MM.1S (cell line): ENCODE data around the gene TPD52L2.

Source experiments
- DNase-seq: peaks from one replicate; pipeline ENCODE4 v3.0.0-alpha.2; 2015
- H2AFZ ChIP-seq: fragments of 300-600 bp; sonication (generic); 2 replicates; pipeline ENCODE4 v1.6.0; 2016; ENCODE audit warnings: antibody characterized with exemption, low read length
- H3F3A ChIP-seq: fragments of 300-600 bp; sonication (generic); 2 replicates; pipeline ENCODE4 v1.6.1; 2016; ENCODE audit warnings: mild to moderate bottlenecking, antibody characterized with exemption, low read length, moderate library complexity, mixed read lengths; ENCODE audit not compliant: insufficient read depth
- H3K27ac ChIP-seq: fragments of 300-600 bp; sonication (generic); 2 replicates; pipeline ENCODE4 v1.5.1; 2016; ENCODE audit warnings: mild to moderate bottlenecking, low read length
- H3K27me3 ChIP-seq: fragments of 300-600 bp; sonication (generic); replicated peaks from 2 replicates; pipeline ENCODE4 v1.6.0; 2016; ENCODE audit warnings: low read length; ENCODE audit not compliant: insufficient read depth
- H3K36me3 ChIP-seq: fragments of 300-600 bp; sonication (generic); replicated peaks from 2 replicates; pipeline ENCODE4 v1.6.1; 2016; ENCODE audit warnings: mild to moderate bottlenecking, low read length, mixed read lengths; ENCODE audit not compliant: insufficient read depth
- H3K4me1 ChIP-seq: fragments of 300-600 bp; sonication (generic); 2 replicates; pipeline ENCODE4 v1.6.1; 2016; ENCODE audit warnings: low read length, mixed read lengths
- H3K4me2 ChIP-seq: fragments of 300-600 bp; sonication (generic); 2 replicates; pipeline ENCODE4 v1.6.0; 2016; ENCODE audit warnings: low read depth, low read length
- H3K4me3 ChIP-seq: fragments of 300-600 bp; sonication (generic); 2 replicates; pipeline ENCODE4 v1.5.1; 2016; ENCODE audit warnings: low read length, mixed read lengths
- H3K79me2 ChIP-seq: fragments of 300-600 bp; sonication (generic); 2 replicates; pipeline ENCODE4 v1.6.1; 2016; ENCODE audit warnings: mixed run types, low read length, mixed read lengths
- H3K9ac ChIP-seq: fragments of 300-600 bp; sonication (generic); 2 replicates; pipeline ENCODE4 v1.6.1; 2016; ENCODE audit warnings: low read length, mixed read lengths
- H3K9me2 ChIP-seq: fragments of 300-600 bp; sonication (generic); replicated peaks from 2 replicates; pipeline ENCODE4 v1.6.1; 2016; ENCODE audit warnings: mild to moderate bottlenecking, low read length, mixed read lengths; ENCODE audit not compliant: insufficient read depth
- H3K9me3 ChIP-seq: fragments of 300-600 bp; sonication (generic); replicated peaks from 2 replicates; pipeline ENCODE4 v1.6.1; 2016; ENCODE audit warnings: mild to moderate bottlenecking, low read length, mixed read lengths; ENCODE audit not compliant: insufficient read depth
- H4K20me1 ChIP-seq: fragments of 300-600 bp; sonication (generic); 2 replicates; pipeline ENCODE4 v1.6.1; 2016; ENCODE audit warnings: mild to moderate bottlenecking, low read length, moderate library complexity, mixed read lengths; ENCODE audit not compliant: insufficient read depth
- EZH2 ChIP-seq: fragments of 300-600 bp; sonication (generic); optimal IDR thresholded peaks from 2 replicates; pipeline ENCODE3; 2017; ENCODE audit warnings: low read depth, mild to moderate bottlenecking, antibody characterized with exemption, low read length, mixed read lengths
- EZH2phosphoT487 ChIP-seq: fragments of 300-600 bp; sonication (generic); IDR thresholded peaks from 2 replicates; pipeline ENCODE4 v1.6.1; 2018; ENCODE audit warnings: antibody characterized with exemption, low read length
- TF ChIP-seq, protein P1 (sequence below): fragments of 300-600 bp; sonication (generic); IDR thresholded peaks from 2 replicates; pipeline ENCODE4 v1.5.1; 2016; ENCODE audit warnings: antibody characterized with exemption, low read length, mixed read lengths

The TPD52L2 gene

DNA sequence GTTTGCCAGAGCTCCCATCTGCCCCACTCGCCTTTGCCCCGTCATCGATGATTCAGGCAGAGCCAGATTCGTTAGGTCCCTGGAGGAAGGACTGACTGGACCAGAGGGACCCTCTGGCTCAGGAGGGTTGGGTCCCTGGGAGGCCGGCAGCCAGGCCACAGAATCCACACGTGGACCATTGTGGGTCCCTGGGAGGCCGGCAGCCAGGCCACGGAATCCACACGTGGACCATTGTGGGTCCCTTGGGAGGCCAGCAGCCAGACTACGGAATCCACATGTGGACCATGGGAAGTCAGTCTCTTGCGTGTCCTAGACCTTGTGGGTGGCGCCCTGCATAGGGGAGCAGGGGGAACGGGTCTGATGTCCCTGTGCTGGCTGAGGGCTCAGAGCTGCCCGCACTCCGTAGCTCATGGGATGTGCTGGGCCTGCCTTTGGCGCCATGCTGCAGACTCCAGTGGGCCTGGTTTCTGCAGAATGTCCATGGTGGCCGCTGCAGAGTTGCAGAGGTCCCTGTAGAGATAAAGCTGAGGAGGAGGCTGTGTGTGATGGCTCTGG, 67.6 kb downstream of the TPD52L2 start:
- no peaks in the 10 kb centered on the region for H3K79me2 ChIP-seq
- no peaks in the 10 kb centered on the region for H3K9me3 ChIP-seq
- H3K9ac ChIP-seq: no peak overlapping the region
- TF ChIP-seq EZH2 (no peak), EZH2phosphoT487 (no peak)
- TF ChIP-seq, protein P1, sequence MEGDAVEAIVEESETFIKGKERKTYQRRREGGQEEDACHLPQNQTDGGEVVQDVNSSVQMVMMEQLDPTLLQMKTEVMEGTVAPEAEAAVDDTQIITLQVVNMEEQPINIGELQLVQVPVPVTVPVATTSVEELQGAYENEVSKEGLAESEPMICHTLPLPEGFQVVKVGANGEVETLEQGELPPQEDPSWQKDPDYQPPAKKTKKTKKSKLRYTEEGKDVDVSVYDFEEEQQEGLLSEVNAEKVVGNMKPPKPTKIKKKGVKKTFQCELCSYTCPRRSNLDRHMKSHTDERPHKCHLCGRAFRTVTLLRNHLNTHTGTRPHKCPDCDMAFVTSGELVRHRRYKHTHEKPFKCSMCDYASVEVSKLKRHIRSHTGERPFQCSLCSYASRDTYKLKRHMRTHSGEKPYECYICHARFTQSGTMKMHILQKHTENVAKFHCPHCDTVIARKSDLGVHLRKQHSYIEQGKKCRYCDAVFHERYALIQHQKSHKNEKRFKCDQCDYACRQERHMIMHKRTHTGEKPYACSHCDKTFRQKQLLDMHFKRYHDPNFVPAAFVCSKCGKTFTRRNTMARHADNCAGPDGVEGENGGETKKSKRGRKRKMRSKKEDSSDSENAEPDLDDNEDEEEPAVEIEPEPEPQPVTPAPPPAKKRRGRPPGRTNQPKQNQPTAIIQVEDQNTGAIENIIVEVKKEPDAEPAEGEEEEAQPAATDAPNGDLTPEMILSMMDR: no peak
- H2AFZ ChIP-seq: no peak overlapping the region
- H3K9me2 ChIP-seq: no peaks in the 10 kb centered on the region
- no peaks in the 10 kb centered on the region for H3K4me1 ChIP-seq
- no peaks in the 10 kb centered on the region for H3F3A ChIP-seq
- no peak overlapping the region for H3K4me2 ChIP-seq
- H3K27ac ChIP-seq: no peak overlapping the region
- no peaks in the 10 kb centered on the region for H4K20me1 ChIP-seq
- no peak overlapping the region for H3K4me3 ChIP-seq
- peaks cover 5% of the 10 kb centered on the region; the same call in 1 of the 2 replicates for H3K36me3 ChIP-seq
- no peak for DNase-seq
- H3K27me3 ChIP-seq: no peaks in the 10 kb centered on the region

DNA sequence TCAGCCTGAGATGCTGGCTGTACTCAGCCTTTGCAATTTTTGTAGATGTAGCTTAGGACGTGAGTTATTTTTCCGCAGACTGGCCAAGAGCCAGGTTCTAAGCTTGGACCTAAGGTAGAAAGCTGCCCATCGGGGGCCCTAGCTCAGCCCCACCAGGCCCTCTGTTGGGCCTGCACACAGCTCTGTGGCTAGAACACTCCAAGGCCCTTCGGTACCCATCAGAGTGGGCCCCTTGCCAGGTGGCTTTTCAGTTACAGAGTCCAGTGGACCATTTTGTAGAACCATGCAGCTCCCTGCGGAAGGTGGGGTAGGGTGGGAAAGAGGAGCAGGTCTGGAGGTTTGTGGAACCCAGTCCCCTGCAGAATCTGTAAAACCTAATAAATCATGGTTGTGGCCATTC, 68.6 kb downstream of the TPD52L2 start:
- TF ChIP-seq EZH2phosphoT487 (no peak), EZH2 (no peak)
- TF ChIP-seq, protein P1: no peak
- H3K9me3 ChIP-seq: no peaks in the 10 kb centered on the region

DNA sequence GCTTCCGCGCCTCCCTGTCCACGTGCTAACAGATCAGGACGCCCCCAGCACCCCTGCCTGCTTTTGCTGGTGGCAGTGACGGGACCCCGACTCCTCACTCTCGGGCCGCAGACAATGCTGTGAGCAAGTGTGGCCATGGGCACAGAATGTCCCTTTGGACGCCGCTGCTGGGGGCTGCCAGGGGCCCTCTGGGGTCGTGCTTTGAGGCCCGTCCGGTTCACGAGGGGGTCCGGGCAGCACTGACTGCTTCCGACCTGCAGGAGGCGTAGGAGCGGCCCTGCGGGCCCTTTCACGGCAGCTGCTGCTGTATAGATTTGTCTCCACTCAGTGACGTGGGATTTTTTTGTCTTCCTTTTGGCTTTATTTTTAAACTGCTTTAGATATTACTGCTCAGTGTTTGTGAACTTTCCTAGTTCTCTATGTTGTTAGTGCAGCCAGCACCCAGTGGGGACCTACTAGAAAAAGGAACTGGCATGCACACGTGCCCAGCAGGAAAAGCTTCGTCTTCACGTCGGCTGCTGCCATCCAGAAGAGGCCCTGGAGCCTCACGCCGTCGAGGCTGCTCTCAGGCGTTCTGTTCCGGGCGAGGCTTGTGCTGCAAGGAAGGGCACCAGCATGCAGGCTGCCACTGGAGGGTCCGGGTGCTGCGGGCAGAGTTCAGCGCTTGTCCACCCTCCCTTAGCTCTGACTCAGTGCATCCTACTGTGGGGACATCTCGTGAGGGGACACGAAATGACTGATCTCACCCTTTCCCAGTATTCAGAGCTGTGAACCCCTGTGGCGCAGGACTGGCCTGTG, 69.4 kb downstream of the TPD52L2 start:
- Histone ChIP-seq H3K4me1 (no peaks in the 10 kb centered on the region), H3K9ac (no peak overlapping the region)

More for the DNA sequence above, 68.6 kb downstream of the TPD52L2 start:
- 0 out of 2 replicates have a peak, but pooled peaks cover under 1% of the 10 kb centered on the region for H3K79me2 ChIP-seq
- H3K4me2 ChIP-seq: no peak overlapping the region
- H3F3A ChIP-seq: no peaks in the 10 kb centered on the region
- no peak overlapping the region for H3K9ac ChIP-seq
- no peak overlapping the region for H3K27ac ChIP-seq
- no peaks in the 10 kb centered on the region for H4K20me1 ChIP-seq
- no peaks in the 10 kb centered on the region for H3K9me2 ChIP-seq
- no peaks in the 10 kb centered on the region for H3K4me1 ChIP-seq
- H3K36me3 ChIP-seq: no peaks in the 10 kb centered on the region
- no peak for DNase-seq
- H2AFZ ChIP-seq: no peak overlapping the region
- H3K27me3 ChIP-seq: no peaks in the 10 kb centered on the region
- no peak overlapping the region for H3K4me3 ChIP-seq

More for the DNA sequence above, 69.4 kb downstream of the TPD52L2 start:
- H3K9me3 ChIP-seq: no peaks in the 10 kb centered on the region
- no peak overlapping the region for H3K4me3 ChIP-seq
- H4K20me1 ChIP-seq: no peaks in the 10 kb centered on the region
- H3K4me2 ChIP-seq: no peak overlapping the region
- H3K9me2 ChIP-seq: no peaks in the 10 kb centered on the region
- no peak for DNase-seq
- TF ChIP-seq EZH2: no peak
- TF ChIP-seq, protein P1: no peak
- H3K79me2 ChIP-seq: 0 out of 2 replicates have a peak, but pooled peaks cover 5% of the 10 kb centered on the region
- H3K36me3 ChIP-seq: no peaks in the 10 kb centered on the region
- no peaks in the 10 kb centered on the region for H3K27me3 ChIP-seq
- no peaks in the 10 kb centered on the region for H3F3A ChIP-seq
- no peak overlapping the region for H2AFZ ChIP-seq
- H3K27ac ChIP-seq: no peak overlapping the region
